SU-DHL-6 (cell line): ENCODE data around the gene NOVA2.

Experiments used
- EZH2phosphoT487 ChIP-seq: fragments of 200-600 bp; sonication (generic), shearing (Covaris generic); conservative IDR thresholded peaks from 2 replicates; pipeline ENCODE4 v1.6.1; 2018; ENCODE audit warnings: mild to moderate bottlenecking, antibody characterized with exemption, low read length, moderate library complexity, mixed read lengths
- TF ChIP-seq, protein P1 (sequence below): fragments of 200-600 bp; sonication (generic); IDR thresholded peaks from one replicate; pipeline ENCODE4 v1.5.1; 2017; ENCODE audit warnings: antibody characterized with exemption, mild to moderate bottlenecking, low read length, moderate library complexity; ENCODE audit not compliant: insufficient read depth, poor library complexity, severe bottlenecking

- no peak for TF ChIP-seq EZH2phosphoT487
- TF ChIP-seq, protein P1, sequence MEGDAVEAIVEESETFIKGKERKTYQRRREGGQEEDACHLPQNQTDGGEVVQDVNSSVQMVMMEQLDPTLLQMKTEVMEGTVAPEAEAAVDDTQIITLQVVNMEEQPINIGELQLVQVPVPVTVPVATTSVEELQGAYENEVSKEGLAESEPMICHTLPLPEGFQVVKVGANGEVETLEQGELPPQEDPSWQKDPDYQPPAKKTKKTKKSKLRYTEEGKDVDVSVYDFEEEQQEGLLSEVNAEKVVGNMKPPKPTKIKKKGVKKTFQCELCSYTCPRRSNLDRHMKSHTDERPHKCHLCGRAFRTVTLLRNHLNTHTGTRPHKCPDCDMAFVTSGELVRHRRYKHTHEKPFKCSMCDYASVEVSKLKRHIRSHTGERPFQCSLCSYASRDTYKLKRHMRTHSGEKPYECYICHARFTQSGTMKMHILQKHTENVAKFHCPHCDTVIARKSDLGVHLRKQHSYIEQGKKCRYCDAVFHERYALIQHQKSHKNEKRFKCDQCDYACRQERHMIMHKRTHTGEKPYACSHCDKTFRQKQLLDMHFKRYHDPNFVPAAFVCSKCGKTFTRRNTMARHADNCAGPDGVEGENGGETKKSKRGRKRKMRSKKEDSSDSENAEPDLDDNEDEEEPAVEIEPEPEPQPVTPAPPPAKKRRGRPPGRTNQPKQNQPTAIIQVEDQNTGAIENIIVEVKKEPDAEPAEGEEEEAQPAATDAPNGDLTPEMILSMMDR = no peak
These were observed 67.4 kb downstream of the NOVA2 start for GRCh38 chr19:45906221-45906620.
